ENCODE results near the gene GPC5. TPM values are rescaled to one million over a fixed set of nuclear protein-coding genes. Genes with fewer than 3 reads are reported as not detected.

The GPC5 gene
- polyA plus RNA-seq, 2 of the 4 experiments (the other 2 are of a cell fraction): not detected

DNA sequence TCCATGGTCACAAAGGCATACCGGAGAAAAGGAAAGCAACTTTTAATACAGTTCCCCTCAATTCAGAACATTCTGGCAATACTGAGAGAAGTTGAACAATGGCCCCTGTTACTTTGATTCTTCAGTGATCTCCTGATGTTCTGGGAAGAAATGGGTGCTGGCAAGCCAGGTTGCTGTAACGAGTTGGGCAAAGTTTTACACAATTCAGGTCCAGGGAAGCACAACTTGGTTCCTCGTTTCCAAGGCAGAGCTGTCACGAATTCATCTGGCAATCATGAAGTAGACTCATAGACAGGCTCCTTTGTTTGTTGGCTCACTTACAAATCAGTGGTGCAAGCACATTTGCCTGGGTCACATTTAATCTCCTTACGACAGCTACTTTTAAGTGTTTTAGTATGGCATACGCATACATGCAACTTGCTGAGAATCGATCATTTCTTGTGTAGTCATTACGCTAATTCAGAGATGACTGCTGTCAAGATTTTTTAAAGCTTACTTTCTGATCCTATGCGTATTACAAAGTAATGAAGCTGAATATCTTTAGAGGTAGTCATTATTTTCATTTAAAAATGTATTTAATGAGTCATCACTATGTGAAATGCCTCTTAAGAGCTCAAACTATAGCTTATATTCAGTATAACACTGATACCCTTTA lies 174.7 kb downstream of the GPC5 start:
- no peak overlapping the region for H3K4me3 ChIP-seq
- H3K4me2 ChIP-seq: no peak overlapping the region
- H3K9me3 ChIP-seq: no peaks in the 10 kb centered on the region
- ATAC-seq (no peak), FAIRE-seq (no peak), DNase-seq (ENCODE audit: low read depth in 1 of 2, low spot score in 1 of 2) (no peak)
- ChIA-PET CTCF (no interaction called here), POLR2A (no interaction called here)
- 49% methylated on average over 9 of the region's 9 CpGs for WGBS (ENCODE audit: missing lambda C conversion rate)
- TF ChIP-seq ZC3H11A (IDR thresholded peaks at IDR 0.05) (no peak), MAFK (IDR thresholded peaks at IDR 0.05; ENCODE audit: partially characterized antibody) (no peak), SMC3 (IDR thresholded peaks at IDR 0.05) (no peak), CEBPB (IDR thresholded peaks at IDR 0.05) (no peak), ZFP36 (IDR thresholded peaks at IDR 0.05; ENCODE audit: borderline replicate concordance, partially characterized antibody) (no peak), HEYL (CRISPR knock-in tag; IDR thresholded peaks at IDR 0.05) (no peak), GATA3 (IDR thresholded peaks at IDR 0.05; ENCODE audit: borderline replicate concordance) (no peak), KDM5A (IDR thresholded peaks at IDR 0.05) (no peak), NPAS2 (CRISPR knock-in tag; IDR thresholded peaks at IDR 0.05; ENCODE audit: borderline replicate concordance) (no peak), CBX2 (IDR thresholded peaks at IDR 0.05; ENCODE audit: borderline replicate concordance, low read depth) (no peak), EHF (CRISPR knock-in tag; IDR thresholded peaks at IDR 0.05) (no peak), CBX8 (IDR thresholded peaks at IDR 0.05) (no peak), KDM1A (IDR thresholded peaks at IDR 0.05; ENCODE audit: low read depth) (no peak), RFX5 (IDR thresholded peaks at IDR 0.05) (no peak), TP53 (CRISPR knock-in tag; IDR thresholded peaks at IDR 0.05) (no peak)
- TF ChIP-seq, protein P1, sequence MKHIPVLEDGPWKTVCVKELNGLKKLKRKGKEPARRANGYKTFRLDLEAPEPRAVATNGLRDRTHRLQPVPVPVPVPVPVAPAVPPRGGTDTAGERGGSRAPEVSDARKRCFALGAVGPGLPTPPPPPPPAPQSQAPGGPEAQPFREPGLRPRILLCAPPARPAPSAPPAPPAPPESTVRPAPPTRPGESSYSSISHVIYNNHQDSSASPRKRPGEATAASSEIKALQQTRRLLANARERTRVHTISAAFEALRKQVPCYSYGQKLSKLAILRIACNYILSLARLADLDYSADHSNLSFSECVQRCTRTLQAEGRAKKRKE (CRISPR knock-in tag; IDR thresholded peaks at IDR 0.05; ENCODE audit: low read depth): no peak
- TF ChIP-seq, protein P2, sequence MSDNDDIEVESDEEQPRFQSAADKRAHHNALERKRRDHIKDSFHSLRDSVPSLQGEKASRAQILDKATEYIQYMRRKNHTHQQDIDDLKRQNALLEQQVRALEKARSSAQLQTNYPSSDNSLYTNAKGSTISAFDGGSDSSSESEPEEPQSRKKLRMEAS (IDR thresholded peaks at IDR 0.05): no peak
- TF ChIP-seq, protein P3, sequence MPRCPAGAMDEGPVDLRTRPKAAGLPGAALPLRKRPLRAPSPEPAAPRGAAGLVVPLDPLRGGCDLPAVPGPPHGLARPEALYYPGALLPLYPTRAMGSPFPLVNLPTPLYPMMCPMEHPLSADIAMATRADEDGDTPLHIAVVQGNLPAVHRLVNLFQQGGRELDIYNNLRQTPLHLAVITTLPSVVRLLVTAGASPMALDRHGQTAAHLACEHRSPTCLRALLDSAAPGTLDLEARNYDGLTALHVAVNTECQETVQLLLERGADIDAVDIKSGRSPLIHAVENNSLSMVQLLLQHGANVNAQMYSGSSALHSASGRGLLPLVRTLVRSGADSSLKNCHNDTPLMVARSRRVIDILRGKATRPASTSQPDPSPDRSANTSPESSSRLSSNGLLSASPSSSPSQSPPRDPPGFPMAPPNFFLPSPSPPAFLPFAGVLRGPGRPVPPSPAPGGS (IDR thresholded peaks at IDR 0.05): no peak
- TF ChIP-seq, protein P4, sequence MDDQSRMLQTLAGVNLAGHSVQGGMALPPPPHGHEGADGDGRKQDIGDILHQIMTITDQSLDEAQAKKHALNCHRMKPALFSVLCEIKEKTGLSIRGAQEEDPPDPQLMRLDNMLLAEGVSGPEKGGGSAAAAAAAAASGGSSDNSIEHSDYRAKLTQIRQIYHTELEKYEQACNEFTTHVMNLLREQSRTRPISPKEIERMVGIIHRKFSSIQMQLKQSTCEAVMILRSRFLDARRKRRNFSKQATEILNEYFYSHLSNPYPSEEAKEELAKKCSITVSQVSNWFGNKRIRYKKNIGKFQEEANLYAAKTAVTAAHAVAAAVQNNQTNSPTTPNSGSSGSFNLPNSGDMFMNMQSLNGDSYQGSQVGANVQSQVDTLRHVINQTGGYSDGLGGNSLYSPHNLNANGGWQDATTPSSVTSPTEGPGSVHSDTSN (IDR thresholded peaks at IDR 0.05): no peak
- H3K27ac ChIP-seq: no peak overlapping the region
- H3K4me1 ChIP-seq: no peaks in the 10 kb centered on the region

DNA sequence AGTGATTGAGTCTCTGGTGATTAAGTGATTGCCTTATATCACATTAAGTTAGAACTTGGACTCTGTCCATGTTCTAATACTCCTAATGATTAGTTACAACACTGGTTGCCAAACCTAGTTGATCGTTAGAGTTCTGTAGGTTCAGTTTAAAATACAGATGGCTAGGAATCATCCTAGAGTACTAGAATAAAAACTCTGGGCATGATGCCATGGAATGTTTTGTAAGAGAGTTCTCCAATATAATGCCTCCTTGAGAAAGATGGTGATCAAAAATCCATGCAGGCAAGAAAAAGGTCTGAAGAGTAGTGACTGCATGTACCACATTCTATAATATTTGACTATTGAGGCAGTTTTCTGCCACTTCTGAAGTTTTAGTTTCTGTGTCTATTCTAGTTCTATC lies 176.3 kb downstream of the GPC5 start:
- CTCF ChIA-PET: no interaction called here
- 15% methylated on average over 1 of the region's 1 CpG for WGBS (ENCODE audit: missing lambda C conversion rate)
- no peak overlapping the region for H3K4me2 ChIP-seq
- TF ChIP-seq, protein P4 (IDR thresholded peaks at IDR 0.05): no peak
- TF ChIP-seq FOSL2 (IDR thresholded peaks at IDR 0.05): no peak
- no peak for TF ChIP-seq FOSL2 (CRISPR knock-in tag; IDR thresholded peaks at IDR 0.05)
- no peaks in the 10 kb centered on the region for H3K9me3 ChIP-seq
- no peak overlapping the region for H3K4me3 ChIP-seq
- no peak for ATAC-seq
- H3K27ac ChIP-seq: no peak overlapping the region
- DNase-seq (ENCODE audit: low read depth in 1 of 2, low spot score in 1 of 2): no peak
- no peak for FAIRE-seq
- no peaks in the 10 kb centered on the region for H3K4me1 ChIP-seq
- POLR2A ChIA-PET: no interaction called here

DNA sequence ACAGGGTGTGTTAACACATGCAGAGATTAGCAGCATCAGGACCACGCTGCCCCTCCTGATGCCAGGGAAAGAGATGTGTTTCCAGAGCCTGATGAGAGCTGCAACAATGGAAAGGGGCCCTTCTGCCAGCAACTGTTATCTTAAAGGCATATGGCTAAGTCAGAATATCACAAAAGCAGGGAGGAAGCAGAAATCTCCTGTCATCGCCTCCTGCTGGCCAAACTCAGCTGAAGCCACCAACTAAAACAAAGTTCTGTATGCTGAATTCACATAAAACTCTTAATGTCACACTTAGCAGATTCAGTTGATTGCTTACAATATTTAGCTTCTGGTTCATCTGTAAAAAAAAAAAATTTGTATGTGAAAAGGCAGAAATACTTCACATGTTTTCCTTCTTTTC lies 178.2 kb downstream of the GPC5 start:
- CTCF ChIA-PET: no interaction called here
- Histone ChIP-seq H3K27ac (no peak overlapping the region), H3K9me3 (no peaks in the 10 kb centered on the region), H3K4me3 (no peak overlapping the region), H3K4me2 (no peak overlapping the region), H3K4me1 (no peaks in the 10 kb centered on the region)
- DNase-seq (ENCODE audit: low read depth in 1 of 2, low spot score in 1 of 2) (peak in 1 of 2 experiments; percentile 3), FAIRE-seq (no peak), ATAC-seq (no peak)
- POLR2A ChIA-PET: no interaction called here
- 10% methylated on average over 2 of the region's 2 CpGs for WGBS (ENCODE audit: missing lambda C conversion rate)
- TF ChIP-seq NPAS2 (CRISPR knock-in tag; IDR thresholded peaks at IDR 0.05; ENCODE audit: borderline replicate concordance): no peak
- no peak for TF ChIP-seq POLR2A (IDR thresholded peaks at IDR 0.05; ENCODE audit: low read length)
- TF ChIP-seq BHLHE40 (IDR thresholded peaks at IDR 0.05; ENCODE audit: low read depth, low read length): no peak
- TF ChIP-seq CHD4 (IDR thresholded peaks at IDR 0.05; ENCODE audit: borderline replicate concordance): no peak
- TF ChIP-seq, protein P5, sequence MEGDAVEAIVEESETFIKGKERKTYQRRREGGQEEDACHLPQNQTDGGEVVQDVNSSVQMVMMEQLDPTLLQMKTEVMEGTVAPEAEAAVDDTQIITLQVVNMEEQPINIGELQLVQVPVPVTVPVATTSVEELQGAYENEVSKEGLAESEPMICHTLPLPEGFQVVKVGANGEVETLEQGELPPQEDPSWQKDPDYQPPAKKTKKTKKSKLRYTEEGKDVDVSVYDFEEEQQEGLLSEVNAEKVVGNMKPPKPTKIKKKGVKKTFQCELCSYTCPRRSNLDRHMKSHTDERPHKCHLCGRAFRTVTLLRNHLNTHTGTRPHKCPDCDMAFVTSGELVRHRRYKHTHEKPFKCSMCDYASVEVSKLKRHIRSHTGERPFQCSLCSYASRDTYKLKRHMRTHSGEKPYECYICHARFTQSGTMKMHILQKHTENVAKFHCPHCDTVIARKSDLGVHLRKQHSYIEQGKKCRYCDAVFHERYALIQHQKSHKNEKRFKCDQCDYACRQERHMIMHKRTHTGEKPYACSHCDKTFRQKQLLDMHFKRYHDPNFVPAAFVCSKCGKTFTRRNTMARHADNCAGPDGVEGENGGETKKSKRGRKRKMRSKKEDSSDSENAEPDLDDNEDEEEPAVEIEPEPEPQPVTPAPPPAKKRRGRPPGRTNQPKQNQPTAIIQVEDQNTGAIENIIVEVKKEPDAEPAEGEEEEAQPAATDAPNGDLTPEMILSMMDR (IDR thresholded peaks at IDR 0.05): no peak
- TF ChIP-seq MAZ (IDR thresholded peaks at IDR 0.05; ENCODE audit: borderline replicate concordance, low read depth, low read length): no peak
- TF ChIP-seq, protein P1 (CRISPR knock-in tag; IDR thresholded peaks at IDR 0.05; ENCODE audit: low read depth): no peak

Measured in A549 (cell line).